Measurements from ENCODE around the gene NKRF.
A peak's percentile ranks its signal among the peaks of the same experiment; 100 is the strongest.

The NKRF gene

GRCh38 chrX:119605464-119606279 lies 552 bp downstream of the NKRF start:
- DNase-seq = peak; percentile 57

GRCh38 chrX:119604766-119605463 lies 1.3 kb downstream of the NKRF start:
- DNase-seq = peak; percentile 31

- no peak for DNase-seq
Measured at GRCh38 chrX:119602701-119603255, 3.4 kb downstream of the NKRF start.

GRCh38 chrX:119589810-119590209 lies 16.4 kb downstream of the NKRF start:
- DNase-seq = no peak

- DNase-seq = no peak
Measured at GRCh38 chrX:119583431-119584059, 22.7 kb downstream of the NKRF start.

- no peak for DNase-seq
Measured at GRCh38 chrX:119579414-119579813, 26.8 kb downstream of the NKRF start.

- DNase-seq = peak; percentile 92
Measured at GRCh38 chrX:119574394-119575266, 31.6 kb downstream of the NKRF start, which contains the start of gene UBE2A. TSS of gene UBE2A (plus strand) at chrX:119574563. CDS start at chrX:119574712, 149 bp downstream.

GRCh38 chrX:119573840-119574393 lies 32.3 kb downstream of the NKRF start:
- no peak for DNase-seq

- DNase-seq = no peak
Measured at GRCh38 chrX:119573222-119573621, 33.0 kb downstream of the NKRF start.

- no peak for DNase-seq
Measured at GRCh38 chrX:119570351-119570835, 35.8 kb downstream of the NKRF start.

GRCh38 chrX:119565107-119565663 lies 41.0 kb downstream of the NKRF start, which contains the start of gene STEEP1:
TSS of gene STEEP1 (minus strand) at chrX:119565409. CDS start at chrX:119565355, 54 bp downstream.
- peak; percentile 90 for DNase-seq

- no peak for DNase-seq
Measured at GRCh38 chrX:119552508-119552907, 53.7 kb downstream of the NKRF start.

- DNase-seq = no peak
Measured at GRCh38 chrX:119549327-119550016, 56.8 kb downstream of the NKRF start.

- no peak for DNase-seq
Measured at GRCh38 chrX:119541188-119541587, 65.0 kb downstream of the NKRF start.

- DNase-seq = no peak
Measured at GRCh38 chrX:119539872-119540271, 66.4 kb downstream of the NKRF start.

All from CD4-positive, alpha-beta T cell treated with Interleukin-17A for 1 hour (primary cell).